ENCODE results near the gene POLR1G. TPM values are rescaled to one million over a fixed set of nuclear protein-coding genes. Genes with fewer than 3 reads are reported as not detected.

Gene POLR1G
- total RNA-seq, 1 experiment from 2014 or later: 6.6 TPM

DNA sequence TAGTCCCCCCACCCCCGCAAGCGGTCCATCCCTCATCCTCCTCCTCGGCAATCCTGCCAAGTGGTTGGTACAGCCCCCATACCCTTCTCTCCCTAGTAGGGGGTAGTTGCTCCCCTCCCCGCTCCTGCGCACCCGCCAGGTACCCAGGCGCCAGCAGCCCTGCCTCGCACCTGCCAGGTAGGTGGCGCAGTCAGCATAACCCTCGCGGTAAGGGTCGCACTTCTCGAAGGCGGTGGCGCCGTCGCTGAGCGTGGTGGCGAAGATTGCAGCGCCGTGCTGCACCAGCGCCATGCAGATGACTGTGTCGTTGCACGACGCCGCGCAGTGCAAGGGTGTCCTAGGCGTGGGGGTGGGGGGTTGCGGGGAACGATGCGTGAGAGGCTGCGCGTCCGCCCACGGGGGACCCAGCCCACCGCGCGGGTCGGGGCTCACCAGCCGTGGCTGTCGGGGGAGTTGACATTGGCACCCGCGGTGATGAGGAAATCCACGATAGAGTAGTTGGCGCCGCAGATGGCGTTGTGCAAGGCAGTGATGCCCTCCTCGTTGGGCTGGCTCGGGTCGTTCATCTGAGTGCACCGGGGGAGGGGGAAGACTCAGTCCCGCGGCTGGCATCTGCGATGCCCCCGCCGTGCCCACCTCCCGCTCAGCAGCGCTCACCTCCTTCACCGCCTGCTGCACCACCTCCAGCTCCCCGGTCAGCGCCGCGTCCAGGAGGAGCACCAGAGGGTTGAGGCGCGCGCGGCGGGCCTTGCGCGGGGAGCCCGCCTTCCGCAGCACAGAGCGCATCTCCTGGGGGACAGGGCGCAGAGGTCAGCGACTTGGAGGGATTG is 20.8 kb upstream of the POLR1G start:
- DNase-seq: no peak
- Histone ChIP-seq H3K36me3 (ENCODE audit: insufficient read depth, low read length) (no peaks in the 10 kb centered on the region), H3K9ac (ENCODE audit: low read length) (no peak overlapping the region), H4K20me1 (ENCODE audit: insufficient read depth, low read depth, low read length) (no peaks in the 10 kb centered on the region), H3K79me2 (ENCODE audit: low read length) (no peaks in the 10 kb centered on the region), H3K9me3 (ENCODE audit: low read length) (no peaks in the 10 kb centered on the region), H3K4me2 (ENCODE audit: low read depth, low read length, poor library complexity, severe bottlenecking) (no peak overlapping the region), H3K27me3 (ENCODE audit: low read length) (no peaks in the 10 kb centered on the region), H3K4me1 (ENCODE audit: low read length) (no peaks in the 10 kb centered on the region), H3K9me2 (replicated peaks; ENCODE audit: insufficient read depth, low read length) (no peaks in the 10 kb centered on the region), H3K4me3 (ENCODE audit: low read length) (no peak overlapping the region), H2AFZ (ENCODE audit: low read length) (no peak overlapping the region), H3K27ac (ENCODE audit: low read length) (no peak overlapping the region)

DNA sequence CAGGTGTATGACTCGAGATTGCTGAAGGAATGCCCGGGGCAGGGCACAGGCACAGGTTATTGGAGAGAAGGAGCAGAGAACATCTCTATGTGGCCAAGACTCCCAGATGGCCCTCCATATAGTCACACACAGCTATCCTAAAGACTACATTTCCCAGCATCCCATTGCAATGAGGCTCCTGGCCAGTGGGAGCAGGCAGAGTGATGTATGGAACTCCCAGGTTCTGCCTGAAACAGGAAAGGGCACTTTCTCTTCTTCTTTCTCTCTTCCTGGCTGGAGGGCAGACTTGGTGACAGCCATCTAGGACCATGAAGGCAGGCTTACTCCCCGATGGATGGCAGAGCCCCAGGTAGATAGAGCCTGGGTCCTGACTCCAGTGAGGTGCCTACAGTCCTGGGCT is 15.1 kb upstream of the POLR1G start:
- Histone ChIP-seq H3K9me3 (ENCODE audit: low read length) (no peaks in the 10 kb centered on the region), H3K4me1 (ENCODE audit: low read length) (no peaks in the 10 kb centered on the region), H4K20me1 (ENCODE audit: insufficient read depth, low read depth, low read length) (no peaks in the 10 kb centered on the region), H3K9me2 (replicated peaks; ENCODE audit: insufficient read depth, low read length) (no peaks in the 10 kb centered on the region), H2AFZ (ENCODE audit: low read length) (no peak overlapping the region), H3K4me3 (ENCODE audit: low read length) (no peak overlapping the region), H3K27ac (ENCODE audit: low read length) (no peak overlapping the region), H3K79me2 (ENCODE audit: low read length) (no peaks in the 10 kb centered on the region), H3K36me3 (ENCODE audit: insufficient read depth, low read length) (no peaks in the 10 kb centered on the region), H3K4me2 (ENCODE audit: low read depth, low read length, poor library complexity, severe bottlenecking) (no peak overlapping the region), H3K27me3 (ENCODE audit: low read length) (no peaks in the 10 kb centered on the region), H3K9ac (ENCODE audit: low read length) (no peak overlapping the region)
- peak; percentile 61 for DNase-seq

DNA sequence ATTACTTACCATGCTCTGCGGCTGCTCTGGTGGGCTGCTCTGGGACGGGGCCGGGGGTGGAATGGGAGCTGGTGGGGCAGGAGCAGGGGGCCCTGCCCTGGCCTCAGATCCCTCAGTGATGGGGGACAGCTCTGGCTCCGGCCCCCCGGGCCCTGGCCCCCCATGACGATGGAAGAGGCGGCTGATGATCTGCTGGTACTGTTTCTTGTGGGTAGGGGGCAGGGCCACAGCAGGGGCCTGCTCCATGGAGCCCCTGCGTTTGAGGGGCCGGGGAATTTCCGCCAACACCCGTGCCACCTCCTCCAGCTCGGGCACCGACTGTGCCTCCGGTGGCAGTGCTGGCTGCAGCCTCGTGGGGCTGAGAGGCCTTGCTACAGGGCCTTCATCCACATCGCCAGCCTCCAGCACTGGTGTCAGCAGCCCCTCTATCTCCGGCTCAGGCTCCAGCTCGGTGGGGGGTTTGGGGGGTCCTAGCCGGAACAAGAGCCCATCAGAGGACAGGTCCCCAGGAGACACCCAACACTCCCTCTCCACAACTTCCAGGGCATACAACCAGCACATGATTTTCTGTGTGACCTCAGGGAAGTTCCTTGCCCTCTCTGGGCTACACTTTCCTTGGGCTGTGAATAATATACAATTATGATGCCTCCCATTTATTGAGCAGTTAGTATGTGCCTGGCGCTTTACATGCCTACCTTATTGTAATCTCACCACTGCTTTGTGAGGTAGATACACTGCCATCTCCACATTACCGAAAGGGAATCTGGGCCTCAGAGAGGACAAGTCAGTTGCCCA is 14.4 kb upstream of the POLR1G start:
- H3K36me3 ChIP-seq (ENCODE audit: insufficient read depth, low read length): no peaks in the 10 kb centered on the region
- H3K27ac ChIP-seq (ENCODE audit: low read length): no peak overlapping the region

DNA sequence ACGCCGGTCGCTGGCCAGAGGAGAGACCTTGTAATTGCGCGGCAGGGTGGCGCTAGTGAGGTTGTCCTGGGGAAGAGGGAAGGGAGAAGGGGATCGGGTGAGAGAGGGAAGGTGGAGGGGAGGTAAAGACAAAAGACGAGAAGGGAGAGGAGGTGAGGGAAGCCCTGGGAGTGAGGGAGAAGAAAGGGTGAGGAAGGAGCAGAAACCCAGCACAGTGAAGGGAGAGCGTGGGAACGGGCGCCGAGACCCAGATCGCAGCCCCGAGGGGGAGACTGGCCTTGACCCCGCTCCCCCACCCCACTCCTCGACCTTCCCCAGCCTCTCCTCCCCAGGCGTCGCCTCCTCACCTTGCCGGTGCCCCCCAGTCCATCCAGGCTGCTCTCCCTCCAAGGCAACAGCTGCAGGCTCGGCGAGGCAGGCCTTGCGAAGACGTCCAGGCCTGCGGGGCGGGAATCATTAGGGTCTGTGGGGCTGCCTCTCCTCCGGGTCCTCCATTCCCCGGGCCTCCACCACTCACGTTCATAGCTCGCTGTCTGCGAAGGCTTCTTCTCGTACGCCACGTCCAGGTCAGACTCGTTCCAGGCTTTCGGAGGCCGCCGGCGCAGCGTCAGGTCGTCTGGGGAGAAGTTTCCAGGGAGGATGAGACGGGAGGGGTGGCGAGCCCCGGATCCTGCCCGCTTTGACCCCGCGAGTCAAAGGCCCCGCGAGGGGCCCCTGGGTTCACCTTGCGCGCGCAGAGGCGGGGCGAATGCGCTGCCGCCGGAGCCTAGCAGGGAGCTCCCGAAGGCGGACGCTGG is 10.4 kb upstream of the POLR1G start:
- Histone ChIP-seq H3K4me1 (ENCODE audit: low read length) (no peaks in the 10 kb centered on the region), H3K27ac (ENCODE audit: low read length) (no peak overlapping the region), H3K36me3 (ENCODE audit: insufficient read depth, low read length) (no peaks in the 10 kb centered on the region), H4K20me1 (ENCODE audit: insufficient read depth, low read depth, low read length) (no peaks in the 10 kb centered on the region), H3K4me3 (ENCODE audit: low read length) (no peak overlapping the region), H3K9me2 (replicated peaks; ENCODE audit: insufficient read depth, low read length) (no peaks in the 10 kb centered on the region), H3K9ac (ENCODE audit: low read length) (no peak overlapping the region), H3K79me2 (ENCODE audit: low read length) (no peaks in the 10 kb centered on the region), H3K27me3 (ENCODE audit: low read length) (no peaks in the 10 kb centered on the region), H3K9me3 (ENCODE audit: low read length) (no peaks in the 10 kb centered on the region), H3K4me2 (ENCODE audit: low read depth, low read length, poor library complexity, severe bottlenecking) (no peak overlapping the region), H2AFZ (ENCODE audit: low read length) (no peak overlapping the region)
- no peak for DNase-seq

More for the DNA sequence above, 14.4 kb upstream of the POLR1G start:
- Histone ChIP-seq H3K9me2 (replicated peaks; ENCODE audit: insufficient read depth, low read length) (no peaks in the 10 kb centered on the region), H2AFZ (ENCODE audit: low read length) (no peak overlapping the region), H3K9ac (ENCODE audit: low read length) (no peak overlapping the region), H3K4me3 (ENCODE audit: low read length) (no peak overlapping the region), H4K20me1 (ENCODE audit: insufficient read depth, low read depth, low read length) (no peaks in the 10 kb centered on the region), H3K27me3 (ENCODE audit: low read length) (no peaks in the 10 kb centered on the region), H3K9me3 (ENCODE audit: low read length) (no peaks in the 10 kb centered on the region), H3K4me1 (ENCODE audit: low read length) (no peaks in the 10 kb centered on the region), H3K4me2 (ENCODE audit: low read depth, low read length, poor library complexity, severe bottlenecking) (no peak overlapping the region), H3K79me2 (ENCODE audit: low read length) (no peaks in the 10 kb centered on the region)
- no peak for DNase-seq

DNA sequence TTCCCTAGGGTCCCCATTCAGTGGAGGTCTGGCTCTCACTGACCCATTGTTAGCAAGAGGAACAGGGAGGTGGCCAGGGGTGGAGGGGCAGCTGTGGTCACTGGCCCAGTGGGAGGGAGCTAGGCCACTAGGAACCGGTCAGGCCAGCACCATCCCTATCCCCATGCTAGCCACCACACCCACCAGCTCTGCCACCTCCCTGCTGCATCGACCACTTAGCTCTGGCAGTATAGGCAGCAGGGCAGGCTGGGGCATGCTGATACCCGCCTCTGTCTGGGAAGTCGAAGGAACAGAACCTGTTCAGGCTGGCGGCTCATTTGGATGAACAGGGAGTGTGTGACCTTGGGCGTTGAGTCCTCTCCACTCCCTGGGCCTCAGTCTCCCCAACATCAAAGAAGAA is 6.3 kb upstream of the POLR1G start:
- no peak overlapping the region for H3K9ac ChIP-seq (ENCODE audit: low read length)
- peaks cover 17% of the 10 kb centered on the region for H3K4me1 ChIP-seq (ENCODE audit: low read length)
- no peaks in the 10 kb centered on the region for H4K20me1 ChIP-seq (ENCODE audit: insufficient read depth, low read depth, low read length)
- no peaks in the 10 kb centered on the region for H3K27me3 ChIP-seq (ENCODE audit: low read length)
- H2AFZ ChIP-seq (ENCODE audit: low read length): no peak overlapping the region
- no peaks in the 10 kb centered on the region for H3K36me3 ChIP-seq (ENCODE audit: insufficient read depth, low read length)
- no peak overlapping the region for H3K4me2 ChIP-seq (ENCODE audit: low read depth, low read length, poor library complexity, severe bottlenecking)
- DNase-seq: no peak
- no peaks in the 10 kb centered on the region for H3K79me2 ChIP-seq (ENCODE audit: low read length)
- H3K9me3 ChIP-seq (ENCODE audit: low read length): no peaks in the 10 kb centered on the region
- H3K9me2 ChIP-seq (replicated peaks; ENCODE audit: insufficient read depth, low read length): no peaks in the 10 kb centered on the region
- H3K27ac ChIP-seq (ENCODE audit: low read length): no peak overlapping the region
- no peak overlapping the region for H3K4me3 ChIP-seq (ENCODE audit: low read length)

DNA sequence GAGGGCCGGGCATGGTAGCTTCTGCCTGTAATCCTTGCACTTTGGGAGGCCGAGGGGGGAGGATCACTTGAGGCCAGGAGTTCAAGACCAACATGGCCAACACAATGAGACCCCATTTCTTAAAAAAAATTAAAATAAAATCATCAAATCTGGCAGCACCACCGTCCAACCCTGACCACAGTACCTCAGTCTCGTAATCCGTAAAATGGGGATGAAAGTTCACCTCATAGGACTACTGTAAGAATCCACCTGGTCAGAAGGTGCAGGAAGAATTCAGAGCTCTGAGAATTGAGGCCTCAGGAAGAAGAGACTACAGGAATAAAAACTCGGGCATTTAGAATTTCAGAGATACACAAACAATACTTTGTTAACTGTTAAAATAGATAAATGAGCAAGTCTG is 4.6 kb upstream of the POLR1G start:
- H3K27me3 ChIP-seq (ENCODE audit: low read length): no peaks in the 10 kb centered on the region
- H3K9ac ChIP-seq (ENCODE audit: low read length): no peak overlapping the region
- H3K27ac ChIP-seq (ENCODE audit: low read length): no peak overlapping the region
- no peaks in the 10 kb centered on the region for H3K36me3 ChIP-seq (ENCODE audit: insufficient read depth, low read length)
- peaks cover 27% of the 10 kb centered on the region for H3K4me1 ChIP-seq (ENCODE audit: low read length)
- DNase-seq: no peak
- no peaks in the 10 kb centered on the region for H3K9me2 ChIP-seq (replicated peaks; ENCODE audit: insufficient read depth, low read length)
- peaks cover 3% of the 10 kb centered on the region for H3K79me2 ChIP-seq (ENCODE audit: low read length)
- H2AFZ ChIP-seq (ENCODE audit: low read length): no peak overlapping the region
- H3K4me2 ChIP-seq (ENCODE audit: low read depth, low read length, poor library complexity, severe bottlenecking): no peak overlapping the region
- H4K20me1 ChIP-seq (ENCODE audit: insufficient read depth, low read depth, low read length): no peaks in the 10 kb centered on the region
- no peak overlapping the region for H3K4me3 ChIP-seq (ENCODE audit: low read length)
- no peaks in the 10 kb centered on the region for H3K9me3 ChIP-seq (ENCODE audit: low read length)

DNA sequence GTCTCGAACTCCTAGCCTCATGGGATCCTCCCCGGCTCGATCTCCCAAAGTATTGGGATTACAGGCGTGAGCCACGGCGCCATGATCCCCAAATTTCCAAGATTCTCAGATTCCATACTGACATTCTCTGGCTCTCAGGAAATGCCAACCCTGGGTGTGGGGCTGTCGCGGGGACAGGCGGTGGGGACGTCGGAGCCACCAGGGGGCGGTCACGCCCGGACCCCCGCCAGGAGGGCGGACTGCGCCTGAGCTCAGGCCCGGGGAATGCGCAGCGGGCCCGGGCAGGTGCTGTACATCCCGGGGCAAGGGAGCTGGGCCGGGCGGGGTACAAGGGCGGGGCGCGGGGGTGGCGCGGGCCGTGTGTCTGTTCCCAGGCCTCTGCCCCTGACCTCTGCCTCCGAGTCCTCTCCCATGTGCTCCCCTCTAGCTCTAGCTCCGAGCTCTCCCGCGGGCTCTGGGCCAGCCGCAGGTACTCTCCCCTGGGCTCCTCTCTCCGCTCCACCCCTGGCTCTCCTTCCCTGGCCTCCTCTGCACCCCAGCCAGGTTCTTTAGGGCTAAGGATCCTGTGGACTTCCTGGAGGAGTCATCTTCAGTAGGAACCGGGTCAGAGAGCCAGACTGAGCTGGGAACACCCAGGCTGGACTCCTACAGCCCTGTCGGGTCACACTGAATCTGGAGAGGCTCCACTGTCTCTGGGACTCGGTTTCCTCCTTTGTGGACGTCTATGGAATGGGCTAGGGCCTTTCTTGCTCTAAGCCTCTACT is 4.0 kb upstream of the POLR1G start:
- H3K79me2 ChIP-seq (ENCODE audit: low read length): peaks cover 9% of the 10 kb centered on the region
- no peak overlapping the region for H3K4me3 ChIP-seq (ENCODE audit: low read length)
- H3K9me2 ChIP-seq (replicated peaks; ENCODE audit: insufficient read depth, low read length): no peaks in the 10 kb centered on the region
- no peak overlapping the region for H3K9ac ChIP-seq (ENCODE audit: low read length)
- H3K4me1 ChIP-seq (ENCODE audit: low read length): peaks cover 30% of the 10 kb centered on the region
- no peaks in the 10 kb centered on the region for H3K27me3 ChIP-seq (ENCODE audit: low read length)
- no peak for DNase-seq
- H3K4me2 ChIP-seq (ENCODE audit: low read depth, low read length, poor library complexity, severe bottlenecking): no peak overlapping the region
- H2AFZ ChIP-seq (ENCODE audit: low read length): no peak overlapping the region
- no peak overlapping the region for H3K27ac ChIP-seq (ENCODE audit: low read length)
- no peaks in the 10 kb centered on the region for H3K36me3 ChIP-seq (ENCODE audit: insufficient read depth, low read length)
- H4K20me1 ChIP-seq (ENCODE audit: insufficient read depth, low read depth, low read length): no peaks in the 10 kb centered on the region
- H3K9me3 ChIP-seq (ENCODE audit: low read length): no peaks in the 10 kb centered on the region
